Tibial artery (tissue), 4 donors: Measurements from ENCODE around the gene ANKS1A.

Experiments used
- DNase-seq, 2 donors: peaks; one replicate each; pipeline ENCODE4 v3.0.0-alpha.2; 2019
- H3K27ac ChIP-seq, 2 donors: fragments of 200-600 bp; sonication (generic) in 1 of 2; 1 replicate in 1 of 2; 2 replicates in 1 of 2; pipeline ENCODE4 v1.5.1; 2018 to 2019; ENCODE audit warnings: mild to moderate bottlenecking in 1 of 2
- H3K27me3 ChIP-seq, 2 donors: fragments of 200-600 bp; sonication (generic) in 1 of 2; one replicate each; pipeline versions ENCODE4 v1.5.1 to v1.6.0; 2016 to 2019
- H3K36me3 ChIP-seq, 3 donors: fragments of 200-600 bp; sonication (generic) in 2 of 3; one replicate each; pipeline ENCODE4 v1.5.1; 2016 to 2019; ENCODE audit warnings: mild to moderate bottlenecking in 2 of 3
- H3K4me1 ChIP-seq, 4 donors: fragments of 200-600 bp; sonication (generic) in 2 of 4; 1 replicate in 3 of 4; 2 replicates in 1 of 4; pipeline ENCODE4 v1.5.1; 2016 to 2019
- H3K4me3 ChIP-seq, 2 donors: fragments of 200-600 bp; sonication (generic) in 1 of 2; 1 replicate in 1 of 2; 2 replicates in 1 of 2; pipeline ENCODE4 v1.5.1; 2018 to 2019; ENCODE audit warnings: mild to moderate bottlenecking in 2 of 2
- H3K9me3 ChIP-seq, 3 donors: fragments of 200-600 bp; sonication (generic) in 1 of 3; one replicate each; pipeline ENCODE4 v1.5.1; 2016 to 2019
- intact Hi-C: fragments of 100-400 bp; cut with DNase I; formaldehyde crosslinking; loops from one replicate; pipeline ENCODE4 v1.15.0; 2023; ENCODE audit warnings: low total_unique reads
- TF ChIP-seq, protein P1 (sequence below), 2 experiments: fragments of 200-600 bp in 1 of 2; fragments of 450-650 bp in 1 of 2; IDR thresholded peaks; one replicate each; pipeline ENCODE4 v1.5.1; 2017 to 2019; ENCODE audit warnings: antibody characterized with exemption in 2 of 2, mild to moderate bottlenecking in 1 of 2, moderate library complexity in 1 of 2

Gene ANKS1A

DNA sequence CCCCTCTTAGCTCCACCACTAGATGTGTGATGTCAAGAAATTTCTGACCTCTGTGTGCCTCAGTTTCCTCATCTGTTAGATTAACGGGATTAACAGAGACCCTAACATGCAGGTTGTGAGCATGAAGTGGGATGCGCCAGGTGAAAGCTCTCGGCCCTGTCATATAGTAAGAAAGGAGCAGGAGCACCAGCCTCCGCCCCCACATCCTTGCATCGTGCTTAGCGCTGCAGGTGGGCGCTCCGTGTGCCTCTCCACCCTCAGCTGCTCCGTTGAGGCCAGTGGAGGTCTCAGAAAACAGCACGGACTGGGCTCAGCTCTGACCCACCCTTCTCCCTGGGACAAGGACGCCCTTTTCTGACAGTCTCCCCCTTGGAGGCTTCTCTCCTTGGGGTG lies 188.7 kb downstream of the ANKS1A start:
- no peaks in the 10 kb centered on the region for H3K9me3 ChIP-seq
- H3K27me3 ChIP-seq = no peaks in the 10 kb centered on the region
- no peaks in the 10 kb centered on the region for H3K4me1 ChIP-seq
- H3K36me3 ChIP-seq = peaks cover 62 to 94% (median 62%) of the 10 kb centered on the region in 3 donors
- peak in 1 of 2 donors; percentile 14 for DNase-seq
- TF ChIP-seq, protein P1, sequence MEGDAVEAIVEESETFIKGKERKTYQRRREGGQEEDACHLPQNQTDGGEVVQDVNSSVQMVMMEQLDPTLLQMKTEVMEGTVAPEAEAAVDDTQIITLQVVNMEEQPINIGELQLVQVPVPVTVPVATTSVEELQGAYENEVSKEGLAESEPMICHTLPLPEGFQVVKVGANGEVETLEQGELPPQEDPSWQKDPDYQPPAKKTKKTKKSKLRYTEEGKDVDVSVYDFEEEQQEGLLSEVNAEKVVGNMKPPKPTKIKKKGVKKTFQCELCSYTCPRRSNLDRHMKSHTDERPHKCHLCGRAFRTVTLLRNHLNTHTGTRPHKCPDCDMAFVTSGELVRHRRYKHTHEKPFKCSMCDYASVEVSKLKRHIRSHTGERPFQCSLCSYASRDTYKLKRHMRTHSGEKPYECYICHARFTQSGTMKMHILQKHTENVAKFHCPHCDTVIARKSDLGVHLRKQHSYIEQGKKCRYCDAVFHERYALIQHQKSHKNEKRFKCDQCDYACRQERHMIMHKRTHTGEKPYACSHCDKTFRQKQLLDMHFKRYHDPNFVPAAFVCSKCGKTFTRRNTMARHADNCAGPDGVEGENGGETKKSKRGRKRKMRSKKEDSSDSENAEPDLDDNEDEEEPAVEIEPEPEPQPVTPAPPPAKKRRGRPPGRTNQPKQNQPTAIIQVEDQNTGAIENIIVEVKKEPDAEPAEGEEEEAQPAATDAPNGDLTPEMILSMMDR (IDR thresholded peaks at IDR 0.05) = no peak
- no peak overlapping the region for H3K27ac ChIP-seq
- no peak overlapping the region for H3K4me3 ChIP-seq
- intact Hi-C loops = no loop called here

DNA sequence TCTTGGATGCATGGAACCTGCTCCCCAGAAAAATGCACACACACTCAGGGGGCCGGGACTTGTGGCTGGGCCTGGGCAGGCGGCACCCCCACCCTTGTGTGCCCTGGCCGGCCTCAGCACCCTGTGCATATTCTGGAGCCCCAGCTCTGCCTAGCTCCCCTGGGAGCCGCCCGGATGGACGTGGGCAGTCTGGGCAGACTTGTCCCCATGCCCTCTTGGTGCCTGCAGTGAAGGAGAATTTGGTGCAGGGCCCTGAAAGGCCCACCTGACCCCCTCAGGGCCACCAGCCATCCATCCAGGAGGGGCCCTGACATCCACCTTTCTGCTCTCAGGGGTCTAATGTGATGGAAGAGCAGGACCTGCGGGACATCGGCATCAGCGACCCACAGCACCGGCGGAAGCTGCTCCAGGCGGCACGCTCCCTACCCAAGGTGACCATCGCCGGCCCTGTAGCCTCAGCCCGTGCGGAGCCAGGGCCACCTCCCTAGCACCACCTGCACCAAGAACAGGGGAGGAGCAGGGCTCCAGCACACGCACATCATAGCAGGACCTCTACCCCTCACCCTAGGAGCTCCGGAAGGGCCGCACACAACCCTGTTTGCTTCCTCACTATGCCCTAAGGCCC lies 189.3 kb downstream of the ANKS1A start:
- Histone ChIP-seq H3K9me3 (no peaks in the 10 kb centered on the region), H3K27me3 (no peaks in the 10 kb centered on the region), H3K4me1 (no peaks in the 10 kb centered on the region), H3K4me3 (no peak overlapping the region), H3K36me3 (peaks cover 62 to 94% (median 66%) of the 10 kb centered on the region in 3 donors), H3K27ac (no peak overlapping the region)
- peak in 1 of 2 donors; percentile 58 for DNase-seq
- intact Hi-C loops = no loop called here
- TF ChIP-seq, protein P1 (IDR thresholded peaks at IDR 0.05) = no peak

GRCh38 chr6:35078896-35079295 lies 189.8 kb downstream of the ANKS1A start:
- intact Hi-C loops = no loop called here
- H3K27ac ChIP-seq = no peak overlapping the region

GRCh38 chr6:35079311-35080000 lies 190.4 kb downstream of the ANKS1A start:
- Histone ChIP-seq H3K36me3 (peaks cover 69 to 94% (median 71%) of the 10 kb centered on the region in 3 donors), H3K9me3 (no peaks in the 10 kb centered on the region), H3K4me3 (no peak overlapping the region), H3K27me3 (no peaks in the 10 kb centered on the region), H3K4me1 (no peaks in the 10 kb centered on the region), H3K27ac (no peak overlapping the region)
- intact Hi-C loops = no loop called here
- DNase-seq = peak in 1 of 2 donors; percentile 62
- TF ChIP-seq, protein P1 (IDR thresholded peaks at IDR 0.05) = no peak

More at GRCh38 chr6:35078896-35079295, 189.8 kb downstream of the ANKS1A start:
- Histone ChIP-seq H3K9me3 (no peaks in the 10 kb centered on the region), H3K4me3 (no peak overlapping the region), H3K36me3 (peaks cover 66 to 94% (median 67%) of the 10 kb centered on the region in 3 donors), H3K4me1 (no peaks in the 10 kb centered on the region), H3K27me3 (no peaks in the 10 kb centered on the region)
- TF ChIP-seq, protein P1 (IDR thresholded peaks at IDR 0.05) = no peak
- peak; percentile 17 to 59 for DNase-seq

GRCh38 chr6:35080016-35080680 lies 191.1 kb downstream of the ANKS1A start:
- Histone ChIP-seq H3K27ac (no peak overlapping the region), H3K36me3 (peaks cover 75 to 95% (median 75%) of the 10 kb centered on the region in 3 donors), H3K4me1 (no peaks in the 10 kb centered on the region)

More at GRCh38 chr6:35080016-35080680, 191.1 kb downstream of the ANKS1A start:
- intact Hi-C loops = no loop called here
- no peaks in the 10 kb centered on the region for H3K9me3 ChIP-seq
- H3K27me3 ChIP-seq = no peaks in the 10 kb centered on the region
- TF ChIP-seq, protein P1 (IDR thresholded peaks at IDR 0.05) = no peak
- no peak for DNase-seq
- H3K4me3 ChIP-seq = no peak overlapping the region
